GM12878 (cell line): ENCODE measurements around the gene ZNF182. TPM values are rescaled to one million over a fixed set of nuclear protein-coding genes. Genes with fewer than 3 reads are reported as not detected.
A peak's percentile ranks its signal among the peaks of the same experiment; 100 is the strongest.

ENCODE experiments used
- ATAC-seq: fragments of 200-7000 bp; cut with Tn5 transposase; 3 replicates; pipeline ENCODE4 v1.9.1; 2020; ENCODE audit warnings: mild to moderate bottlenecking, moderate library complexity
- BruUV-seq: library from RNA; stranded (reverse); fragments of 400-500 nt; replicated peaks from 2 replicates; lab custom pipeline; 2021; lab: Mats Ljungman, UMichigan
- CTCF ChIA-PET: fragments of 300-600 bp; sonication (Branson Sonifier 250); formaldehyde crosslinking; extraction: SDS; loops from one replicate; lab custom pipeline; 2021; ENCODE audit warnings: inconsistent platforms; lab: Yijun Ruan, JAX
- POLR2A ChIA-PET: fragments of 350-600 bp; formaldehyde crosslinking; extraction: SDS; loops from one replicate; lab custom pipeline; 2021; ENCODE audit warnings: inconsistent platforms; lab: Charles Lee
- RAD21 ChIA-PET: fragments of 300-600 bp; sonication (Branson Sonifier 250); formaldehyde crosslinking; loops from one replicate; lab custom pipeline; 2023; ENCODE audit warnings: antibody characterized with exemption; ENCODE audit not compliant: unreplicated experiment; lab: Charles Lee
- SMC1A ChIA-PET: fragments of 300-600 bp; sonication (Branson Sonifier 250); formaldehyde crosslinking; loops from one replicate; lab custom pipeline; 2023; ENCODE audit not compliant: unreplicated experiment, uncharacterized antibody; lab: Charles Lee
- DNase-seq: peaks from one replicate; pipeline ENCODE4 v3.0.0-alpha.2; 2011; ENCODE audit warnings: low read depth, low spot score
- FAIRE-seq: peaks from 3 replicates; lab custom pipeline; 2011; peaks lifted over from hg19 to GRCh38; lab: Jason Lieb, UNC
- H2AFZ ChIP-seq: 2 replicates; pipeline ENCODE4 v1.6.0; 2011; ENCODE audit warnings: low read depth, low read length, control low read depth; ENCODE audit not compliant: control insufficient read depth
- H3K27ac ChIP-seq: 2 replicates; pipeline ENCODE4 v1.5.1; 2011; ENCODE audit warnings: control low read depth; ENCODE audit not compliant: control insufficient read depth, insufficient read depth
- H3K27me3 ChIP-seq, 2 experiments: replicated peaks in 1 of 2; 2 replicates each; pipeline versions ENCODE4 v1.6.0 to v1.6.1; 2011; ENCODE audit warnings: low read length in 1 of 2; ENCODE audit not compliant: control insufficient read depth in 2 of 2, insufficient read depth in 2 of 2
- H3K36me3 ChIP-seq, 2 experiments: 2 replicates each; pipeline ENCODE4 v1.5.1; 2011; ENCODE audit warnings: low read length in 1 of 2; ENCODE audit not compliant: control insufficient read depth in 2 of 2, insufficient read depth in 2 of 2
- H3K4me1 ChIP-seq: 2 replicates; pipeline ENCODE4 v1.6.1; 2011; ENCODE audit warnings: mild to moderate bottlenecking, low read length, moderate library complexity, mixed read lengths; ENCODE audit not compliant: control insufficient read depth, insufficient read depth
- H3K4me2 ChIP-seq: 2 replicates; pipeline ENCODE4 v1.6.0; 2011; ENCODE audit warnings: control low read depth; ENCODE audit not compliant: control insufficient read depth, insufficient read depth
- H3K4me3 ChIP-seq: fragments of 200-600 bp; sonication (generic); 2 replicates; pipeline ENCODE4 v1.5.1; 2016
- H3K79me2 ChIP-seq: 2 replicates; pipeline ENCODE4 v1.6.0; 2011; ENCODE audit warnings: low read length; ENCODE audit not compliant: control insufficient read depth, insufficient read depth
- H3K9ac ChIP-seq: 2 replicates; pipeline ENCODE4 v1.8.0; 2011; ENCODE audit warnings: low read length, control low read depth, mixed read lengths; ENCODE audit not compliant: control insufficient read depth, insufficient read depth
- H3K9me3 ChIP-seq: replicated peaks from 3 replicates; pipeline ENCODE4 v1.5.1; 2011; ENCODE audit warnings: mild to moderate bottlenecking, low read length; ENCODE audit not compliant: control insufficient read depth, insufficient read depth
- H4K20me1 ChIP-seq: 2 replicates; pipeline ENCODE4 v1.6.0; 2011; ENCODE audit not compliant: control insufficient read depth, insufficient read depth
- ATF7 ChIP-seq: fragments of 450-650 bp; IDR thresholded peaks from 2 replicates; pipeline ENCODE4 v1.6.1; 2016; ENCODE audit warnings: low read depth, mild to moderate bottlenecking
- ESRRA ChIP-seq: IDR thresholded peaks from 2 replicates; pipeline ENCODE4 v1.6.1; 2012; ENCODE audit warnings: mild to moderate bottlenecking, low read length, improper control_type of control experiment
- SPI1 ChIP-seq: IDR thresholded peaks from 2 replicates; pipeline ENCODE4 v1.6.1; 2011; ENCODE audit warnings: low read depth, mild to moderate bottlenecking, low read length, moderate library complexity, borderline replicate concordance; ENCODE audit not compliant: insufficient read depth
- WGBS: methylation state at CpG from one replicate; pipeline ENCODE4 v1.1.6; 2016; ENCODE audit warnings: low lambda C conversion rate; ENCODE audit not compliant: insufficient replicate concordance, insufficient coverage; ENCODE audit errors: missing lambda C conversion rate; 5-methylcytosine and 5-hydroxymethylcytosine counted together
- in situ Hi-C: fragments of 300-500 bp; cut with MboI; formaldehyde crosslinking; loops from 9 replicates; pipeline ENCODE4 v1.14.3; 2018; ENCODE audit warnings: mixed read lengths
- intact Hi-C: fragments of 100-400 bp; cut with micrococcal nuclease; formaldehyde crosslinking; loops from one replicate; pipeline ENCODE4 v1.14.2; 2022; ENCODE audit not compliant: unreplicated experiment
- polyA plus RNA-seq, 11 experiments: library from polyadenylated mRNA; depleted of rRNA in 4 of 11; unstranded in 6 of 11; stranded (reverse) in 5 of 11; fragments of >200 nt; fragmentation: Nextera tagmentation in 4 of 11; fragmentation: Illumina TruSeq in 1 of 11; extraction: Ambion mirVana in 4 of 11; extraction: Trizol in 1 of 11; gene quantifications; 1 replicate in 1 of 11; 2 replicates in 10 of 11; pipeline versions ENCODE4 v1.2.1 to v1.2.3, GENCODE V29; 2011 to 2016; ENCODE audit warnings: inconsistent platforms in 2 of 11, missing spikeins in 2 of 11, low read depth in 1 of 11
- total RNA-seq, 4 experiments: library from RNA; depleted of rRNA in 3 of 4; stranded (reverse); fragments of >200 nt in 3 of 4; fragmentation: Illumina TruSeq in 1 of 4; extraction: Trizol in 1 of 4; gene quantifications; 2 replicates each; pipeline versions ENCODE4 v1.2.1 to v1.2.3, GENCODE V29; 2013 to 2021

ZNF182 gene
- total and polyA plus RNA-seq, 10 of the 15 experiments (the other 5 are each of a cell fraction or from before 2014, with no cell fraction given) = 0.85 to 7.0 (median 5.3) TPM

GRCh38 chrX:47927212-47927611 lies 76.6 kb downstream of the ZNF182 start:
- DNase-seq (no peak), FAIRE-seq (no peak), ATAC-seq (peak; percentile 47; the same call in 2 of the 3 replicates)
- no TSS peak for BruUV-seq
- Histone ChIP-seq H3K9me3 (no peaks in the 10 kb centered on the region), H3K79me2 (no peaks in the 10 kb centered on the region), H3K4me3 (no peak overlapping the region), H3K36me3 (no peaks in the 10 kb centered on the region), H3K27ac (no peak overlapping the region), H3K27me3 (no peaks in the 10 kb centered on the region), H3K9ac (no peak overlapping the region), H3K4me1 (no peaks in the 10 kb centered on the region), H2AFZ (no peak overlapping the region), H4K20me1 (no peaks in the 10 kb centered on the region), H3K4me2 (no peak overlapping the region)
- ChIA-PET POLR2A (no interaction called here), RAD21 (no interaction called here), CTCF (no interaction called here), SMC1A (interaction anchor here (1.6 kb wide), 1 partner anchor 14 kb away, joined by 5 read pairs; no protein-coding TSS in a partner anchor)
- intact Hi-C loops (no loop called here), in situ Hi-C loops (no loop called here)
- TF ChIP-seq ATF7 (peak; percentile 30; the same call in 1 of the 2 replicates), SPI1 (peak; percentile 69; the same call in 1 of the 2 replicates), ESRRA (no peak)
- WGBS = 0% methylated on average over 2 of the region's 2 CpGs

Other genes with a start within 250 kb of the ZNF182 start
- 5.1 and 5.2 TPM in 2 replicates for gene ZNF81, start 167.1 kb downstream of the ZNF182 start, total RNA-seq (2014; rRNA removed)
- gene ZNF81, start 167.1 kb downstream of the ZNF182 start, total RNA-seq (2014; rRNA removed; fragmentation: Illumina TruSeq; extraction: Trizol) = 5.4 and 5.9 TPM in 2 replicates
- gene ZNF81, start 167.1 kb downstream of the ZNF182 start, total RNA-seq (2021) = 7.2 and 7.5 TPM in 2 replicates
- gene ZNF81, start 167.1 kb downstream of the ZNF182 start, polyA plus RNA-seq (2011; rRNA removed) = 5.5 and 6.1 TPM in 2 replicates
- gene ZNF81, start 167.1 kb downstream of the ZNF182 start, polyA plus RNA-seq (2014; fragmentation: Illumina TruSeq; extraction: Trizol) = 4.3 and 4.9 TPM in 2 replicates
- gene ZNF81, start 167.1 kb downstream of the ZNF182 start, polyA plus RNA-seq (2014; fragmentation: Nextera tagmentation; extraction: Ambion mirVana) = 1 to 10 TPM; 3.4 to 4.3 TPM
- 2.6 and 4.4 TPM in 2 replicates for gene ZNF81, start 167.1 kb downstream of the ZNF182 start, polyA plus RNA-seq (2014; rRNA removed)
- 1 to 10 TPM; 3.8 to 4.1 TPM for gene ZNF81, start 167.1 kb downstream of the ZNF182 start, polyA plus RNA-seq (2016; fragmentation: Nextera tagmentation; extraction: Ambion mirVana)
- gene SPACA5, start 3.0 kb upstream of the ZNF182 start, total RNA-seq (2014; rRNA removed) = 0.23 TPM in 1 of 2 replicates, not detected in the other
- 0.27 TPM in 1 of 2 replicates, not detected in the other for gene SPACA5, start 3.0 kb upstream of the ZNF182 start, total RNA-seq (2014; rRNA removed; fragmentation: Illumina TruSeq; extraction: Trizol)
- not detected in 2 replicates for gene SPACA5, start 3.0 kb upstream of the ZNF182 start, total RNA-seq (2021)
- not detected in 2 replicates for gene SPACA5, start 3.0 kb upstream of the ZNF182 start, polyA plus RNA-seq (2011; rRNA removed)
- gene SPACA5, start 3.0 kb upstream of the ZNF182 start, polyA plus RNA-seq (2014; fragmentation: Illumina TruSeq; extraction: Trizol) = not detected in 2 replicates
- under 1 TPM; 0.18 to 0.97 TPM for gene SPACA5, start 3.0 kb upstream of the ZNF182 start, polyA plus RNA-seq (2014; fragmentation: Nextera tagmentation; extraction: Ambion mirVana)
- gene SPACA5, start 3.0 kb upstream of the ZNF182 start, polyA plus RNA-seq (2014; rRNA removed) = not detected in 2 replicates
- under 1 TPM; 0.24 to 0.42 TPM for gene SPACA5, start 3.0 kb upstream of the ZNF182 start, polyA plus RNA-seq (2016; fragmentation: Nextera tagmentation; extraction: Ambion mirVana)
- gene ZNF630, start 67.7 kb upstream of the ZNF182 start, total RNA-seq (2014; rRNA removed) = 0.96 and 2.1 TPM in 2 replicates
- gene ZNF630, start 67.7 kb upstream of the ZNF182 start, total RNA-seq (2014; rRNA removed; fragmentation: Illumina TruSeq; extraction: Trizol) = 1.9 and 2.0 TPM in 2 replicates
- gene ZNF630, start 67.7 kb upstream of the ZNF182 start, total RNA-seq (2021) = 1.2 and 1.8 TPM in 2 replicates
- gene ZNF630, start 67.7 kb upstream of the ZNF182 start, polyA plus RNA-seq (2011; rRNA removed) = 0.99 and 1.3 TPM in 2 replicates
- gene ZNF630, start 67.7 kb upstream of the ZNF182 start, polyA plus RNA-seq (2014; fragmentation: Illumina TruSeq; extraction: Trizol) = 1.7 and 2.0 TPM in 2 replicates
- gene ZNF630, start 67.7 kb upstream of the ZNF182 start, polyA plus RNA-seq (2014; fragmentation: Nextera tagmentation; extraction: Ambion mirVana) = 1 to 10 TPM; 1.0 to 1.5 TPM
- gene ZNF630, start 67.7 kb upstream of the ZNF182 start, polyA plus RNA-seq (2014; rRNA removed) = 1.0 and 1.3 TPM in 2 replicates
- 1 to 10 TPM; 1.1 TPM for gene ZNF630, start 67.7 kb upstream of the ZNF182 start, polyA plus RNA-seq (2016; fragmentation: Nextera tagmentation; extraction: Ambion mirVana)
- not detected in 2 replicates for gene SPACA5B, start 126.6 kb upstream of the ZNF182 start, total RNA-seq (2014; rRNA removed)
- gene SPACA5B, start 126.6 kb upstream of the ZNF182 start, total RNA-seq (2014; rRNA removed; fragmentation: Illumina TruSeq; extraction: Trizol) = not detected in 2 replicates
- not detected in 2 replicates for gene SPACA5B, start 126.6 kb upstream of the ZNF182 start, total RNA-seq (2021)
- gene SPACA5B, start 126.6 kb upstream of the ZNF182 start, polyA plus RNA-seq (2011; rRNA removed) = not detected in 2 replicates
- gene SPACA5B, start 126.6 kb upstream of the ZNF182 start, polyA plus RNA-seq (2014; fragmentation: Illumina TruSeq; extraction: Trizol) = not detected in 2 replicates
- 1 to 10 TPM in 1 of 2 experiments, not detected in 1; 1.0 TPM for gene SPACA5B, start 126.6 kb upstream of the ZNF182 start, polyA plus RNA-seq (2014; fragmentation: Nextera tagmentation; extraction: Ambion mirVana)
- gene SPACA5B, start 126.6 kb upstream of the ZNF182 start, polyA plus RNA-seq (2014; rRNA removed) = not detected in 2 replicates
- gene SPACA5B, start 126.6 kb upstream of the ZNF182 start, polyA plus RNA-seq (2016; fragmentation: Nextera tagmentation; extraction: Ambion mirVana) = not detected
- not detected in 2 replicates for gene SSX5, start 192.8 kb upstream of the ZNF182 start, total RNA-seq (2014; rRNA removed)
- not detected in 2 replicates for gene SSX5, start 192.8 kb upstream of the ZNF182 start, total RNA-seq (2014; rRNA removed; fragmentation: Illumina TruSeq; extraction: Trizol)
- gene SSX5, start 192.8 kb upstream of the ZNF182 start, total RNA-seq (2021) = not detected in 2 replicates
- gene SSX5, start 192.8 kb upstream of the ZNF182 start, polyA plus RNA-seq (2011; rRNA removed) = 0.05 TPM in 1 of 2 replicates, not detected in the other
- not detected in 2 replicates for gene SSX5, start 192.8 kb upstream of the ZNF182 start, polyA plus RNA-seq (2014; fragmentation: Illumina TruSeq; extraction: Trizol)
- not detected for gene SSX5, start 192.8 kb upstream of the ZNF182 start, polyA plus RNA-seq (2014; fragmentation: Nextera tagmentation; extraction: Ambion mirVana)
- not detected in 2 replicates for gene SSX5, start 192.8 kb upstream of the ZNF182 start, polyA plus RNA-seq (2014; rRNA removed)
- not detected for gene SSX5, start 192.8 kb upstream of the ZNF182 start, polyA plus RNA-seq (2016; fragmentation: Nextera tagmentation; extraction: Ambion mirVana)